Keratinocyte (primary cell): Measurements from ENCODE around the gene UFSP1. TPM values are rescaled to one million over a fixed set of nuclear protein-coding genes. Genes with fewer than 3 reads are reported as not detected.

Source experiments
- DNase-seq: peaks from one replicate; pipeline ENCODE4 v3.0.0-alpha.2; 2011; ENCODE audit warnings: low read depth, missing footprints, low spot score
- FAIRE-seq: peaks from 2 replicates; lab custom pipeline; 2011; peaks lifted over from hg19 to GRCh38; lab: Jason Lieb, UNC
- H2AFZ ChIP-seq: 2 replicates; pipeline ENCODE4 v1.6.0; 2012; ENCODE audit warnings: low read length, control low read depth, inconsistent platforms; ENCODE audit not compliant: control insufficient read depth
- H3K27ac ChIP-seq: 2 replicates; pipeline ENCODE4 v1.5.1; 2011; ENCODE audit warnings: low read length; ENCODE audit not compliant: control insufficient read depth, insufficient read depth
- H3K27me3 ChIP-seq: 3 replicates; pipeline ENCODE4 v1.6.0; 2011; ENCODE audit warnings: low read length; ENCODE audit not compliant: control insufficient read depth, insufficient read depth; ENCODE audit errors: extremely low read depth
- H3K36me3 ChIP-seq, 2 experiments: 2 replicates in 1 of 2; 3 replicates in 1 of 2; pipeline ENCODE4 v1.5.1; 2011; ENCODE audit warnings: low read length in 2 of 2, mild to moderate bottlenecking in 1 of 2; ENCODE audit not compliant: control insufficient read depth in 2 of 2, insufficient read depth in 2 of 2; ENCODE audit errors: extremely low read depth in 1 of 2
- H3K4me1 ChIP-seq: 3 replicates; pipeline ENCODE4 v1.5.1; 2011; ENCODE audit warnings: low read length; ENCODE audit not compliant: control insufficient read depth, insufficient read depth; ENCODE audit errors: extremely low read depth
- H3K4me2 ChIP-seq: 3 replicates; pipeline ENCODE4 v1.6.0; 2011; ENCODE audit warnings: low read depth, low read length; ENCODE audit not compliant: control insufficient read depth, insufficient read depth; ENCODE audit errors: extremely low read depth
- H3K4me3 ChIP-seq, 3 experiments: fragments of 200-600 bp in 1 of 3; sonication (generic) in 1 of 3; 2 replicates in 2 of 3; 3 replicates in 1 of 3; pipeline ENCODE4 v1.5.1; 2011 to 2016; ENCODE audit warnings: low read length in 3 of 3, mild to moderate bottlenecking in 3 of 3, control low read depth in 2 of 3, inconsistent platforms in 1 of 3, low read depth in 1 of 3, mixed read lengths in 1 of 3, mixed run types in 1 of 3, moderate library complexity in 1 of 3; ENCODE audit not compliant: control insufficient read depth in 2 of 3, insufficient read depth in 2 of 3; ENCODE audit errors: extremely low read depth in 1 of 3
- H3K79me2 ChIP-seq: 2 replicates; pipeline ENCODE4 v1.6.0; 2012; ENCODE audit warnings: low read length; ENCODE audit not compliant: control insufficient read depth, insufficient read depth
- H3K9ac ChIP-seq: 3 replicates; pipeline ENCODE4 v1.6.0; 2011; ENCODE audit warnings: low read length; ENCODE audit not compliant: control insufficient read depth, insufficient read depth; ENCODE audit errors: extremely low read depth
- H3K9me1 ChIP-seq: 3 replicates; pipeline ENCODE4 v1.6.0; 2011; ENCODE audit warnings: low read length; ENCODE audit not compliant: control insufficient read depth, insufficient read depth; ENCODE audit errors: extremely low read depth
- H3K9me3 ChIP-seq: 2 replicates; pipeline ENCODE4 v1.5.1; 2012; ENCODE audit warnings: low read depth, low read length; ENCODE audit not compliant: control insufficient read depth
- H4K20me1 ChIP-seq: 3 replicates; pipeline ENCODE4 v1.6.0; 2011; ENCODE audit warnings: low read length; ENCODE audit not compliant: control insufficient read depth, insufficient read depth; ENCODE audit errors: extremely low read depth
- EZH2 ChIP-seq: IDR thresholded peaks from one replicate; pipeline ENCODE4 v1.6.1; 2012; ENCODE audit warnings: inconsistent platforms, mild to moderate bottlenecking, low read length, moderate library complexity
- dilution Hi-C: fragments of 300-500 bp; cut with MboI; formaldehyde crosslinking; loops from one replicate; pipeline ENCODE4 v1.7.0; 2020; ENCODE audit warnings: low sequenced_read_pairs; ENCODE audit not compliant: extremely low pct_ligation_motif_present
- polyA plus RNA-seq, 5 experiments: library from polyadenylated mRNA; depleted of rRNA in 3 of 5; stranded (reverse) in 3 of 5; stranded (forward) in 1 of 5; unstranded in 1 of 5; fragments of >200 nt; gene quantifications; 1 replicate in 1 of 5; 2 replicates in 3 of 5; 3 replicates in 1 of 5; pipeline versions ENCODE4 v1.2.1 to v1.2.3, GENCODE V29; 2011 to 2012; ENCODE audit warnings: missing spikeins in 2 of 5, low read depth in 1 of 5, low replicate concordance in 1 of 5
- TF ChIP-seq, protein P1 (sequence below), 3 experiments: IDR thresholded peaks in 1 of 3; conservative IDR thresholded peaks in 1 of 3; optimal IDR thresholded peaks in 1 of 3; 2 replicates in 2 of 3; 3 replicates in 1 of 3; pipeline versions ENCODE3 to v1.5.1; 2011; ENCODE audit warnings: low read length in 3 of 3, mild to moderate bottlenecking in 3 of 3, moderate library complexity in 2 of 3, control low read depth in 1 of 3, inconsistent platforms in 1 of 3; ENCODE audit not compliant: insufficient read depth in 2 of 3; ENCODE audit errors: extremely low read depth in 1 of 3

UFSP1 gene
- polyA plus RNA-seq, 1 donor (not counting 4 experiments of a cell fraction or from before 2014, with no cell fraction given) = 1.0 TPM

DNA sequence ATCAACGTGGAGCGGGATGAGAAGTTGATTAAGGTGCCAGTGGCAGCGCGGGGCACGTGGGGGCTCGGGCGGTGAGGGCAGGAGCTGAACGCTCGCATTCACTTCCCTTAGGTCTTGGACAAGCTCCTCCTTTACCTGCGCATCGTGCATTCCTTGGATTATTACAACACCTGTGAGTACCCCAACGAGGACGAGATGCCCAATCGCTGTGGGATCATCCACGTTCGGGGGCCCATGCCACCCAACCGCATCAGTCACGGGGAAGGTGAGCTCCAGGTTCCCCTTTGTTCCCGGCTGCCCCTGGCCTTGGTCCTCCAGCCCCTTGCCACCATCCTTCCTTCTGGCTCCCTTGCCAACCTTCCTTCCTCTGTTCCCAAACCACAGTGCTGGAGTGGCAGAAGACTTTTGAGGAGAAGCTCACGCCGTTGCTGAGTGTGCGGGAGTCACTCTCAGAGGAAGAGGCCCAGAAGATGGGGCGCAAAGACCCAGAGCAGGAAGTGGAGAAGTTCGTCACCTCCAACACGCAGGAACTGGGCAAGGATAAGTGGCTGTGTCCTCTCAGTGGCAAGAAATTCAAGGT, 2.5 kb downstream of the UFSP1 start:
- no peaks in the 10 kb centered on the region for H3K9me3 ChIP-seq
- FAIRE-seq = no peak
- H3K9ac ChIP-seq = no peak overlapping the region
- H4K20me1 ChIP-seq = peaks cover 2% of the 10 kb centered on the region
- dilution Hi-C loops = loop anchor here (10.0 kb wide), 1 partner anchor 58 kb away; the partner anchor contains the start of gene MUC3A
- H2AFZ ChIP-seq = no peak overlapping the region
- no peak overlapping the region for H3K4me3 ChIP-seq
- H3K36me3 ChIP-seq = peaks cover 39 to 47% of the 10 kb centered on the region in 2 experiments
- no peak for DNase-seq
- no peak overlapping the region for H3K27ac ChIP-seq
- H3K79me2 ChIP-seq = peaks cover 28% of the 10 kb centered on the region
- no peak overlapping the region for H3K4me2 ChIP-seq
- H3K27me3 ChIP-seq = no peaks in the 10 kb centered on the region
- TF ChIP-seq EZH2 = no peak
- TF ChIP-seq, protein P1, sequence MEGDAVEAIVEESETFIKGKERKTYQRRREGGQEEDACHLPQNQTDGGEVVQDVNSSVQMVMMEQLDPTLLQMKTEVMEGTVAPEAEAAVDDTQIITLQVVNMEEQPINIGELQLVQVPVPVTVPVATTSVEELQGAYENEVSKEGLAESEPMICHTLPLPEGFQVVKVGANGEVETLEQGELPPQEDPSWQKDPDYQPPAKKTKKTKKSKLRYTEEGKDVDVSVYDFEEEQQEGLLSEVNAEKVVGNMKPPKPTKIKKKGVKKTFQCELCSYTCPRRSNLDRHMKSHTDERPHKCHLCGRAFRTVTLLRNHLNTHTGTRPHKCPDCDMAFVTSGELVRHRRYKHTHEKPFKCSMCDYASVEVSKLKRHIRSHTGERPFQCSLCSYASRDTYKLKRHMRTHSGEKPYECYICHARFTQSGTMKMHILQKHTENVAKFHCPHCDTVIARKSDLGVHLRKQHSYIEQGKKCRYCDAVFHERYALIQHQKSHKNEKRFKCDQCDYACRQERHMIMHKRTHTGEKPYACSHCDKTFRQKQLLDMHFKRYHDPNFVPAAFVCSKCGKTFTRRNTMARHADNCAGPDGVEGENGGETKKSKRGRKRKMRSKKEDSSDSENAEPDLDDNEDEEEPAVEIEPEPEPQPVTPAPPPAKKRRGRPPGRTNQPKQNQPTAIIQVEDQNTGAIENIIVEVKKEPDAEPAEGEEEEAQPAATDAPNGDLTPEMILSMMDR (optimal IDR thresholded peaks at IDR 0.05 in 1 of 3, IDR thresholded peaks at IDR 0.05 in 1 of 3, conservative IDR thresholded peaks at IDR 0.05 in 1 of 3; ENCODE audit: extremely low read depth in 1 of 3, insufficient read depth in 2 of 3, low read length in 3 of 3) = no peak
- peaks cover 33% of the 10 kb centered on the region for H3K4me1 ChIP-seq
- H3K9me1 ChIP-seq = no peaks in the 10 kb centered on the region

DNA sequence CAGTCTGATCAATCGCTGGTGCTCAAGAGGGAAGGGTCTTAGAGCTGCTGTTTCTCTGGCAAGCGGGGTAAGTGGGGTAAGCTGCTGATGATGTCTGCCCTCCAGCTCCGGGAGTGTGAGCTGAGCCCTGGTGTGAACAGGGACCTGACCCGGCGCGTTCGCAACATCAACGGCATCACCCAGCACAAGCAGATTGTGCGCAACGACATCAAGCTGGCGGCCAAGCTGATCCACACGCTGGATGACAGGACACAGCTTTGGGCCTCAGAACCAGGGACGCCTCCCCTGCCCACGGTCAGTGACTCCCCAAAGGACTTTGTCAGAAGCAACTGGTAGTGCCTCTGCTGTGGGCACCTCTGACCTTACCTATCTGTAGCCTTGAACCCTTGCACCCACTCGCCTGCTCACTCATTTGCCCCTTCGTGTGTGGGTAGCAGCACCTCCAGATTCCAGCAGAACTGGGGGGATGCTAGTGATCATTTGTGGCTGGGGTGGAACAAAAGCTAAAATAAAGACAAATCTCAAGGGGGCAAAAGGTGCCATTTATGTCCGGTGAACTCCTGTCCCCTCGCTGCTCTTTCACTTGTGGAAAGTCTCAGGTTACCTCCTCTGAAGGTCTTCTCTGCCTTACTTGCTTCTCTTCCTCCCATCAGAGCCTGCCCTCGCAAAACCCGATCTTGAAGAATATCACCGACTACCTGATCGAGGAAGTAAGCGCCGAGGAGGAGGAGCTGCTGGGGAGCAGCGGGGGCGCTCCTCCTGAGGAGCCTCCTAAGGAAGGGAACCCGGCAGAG, 3.2 kb downstream of the UFSP1 start:
- H3K4me2 ChIP-seq = no peak overlapping the region
- H3K27ac ChIP-seq = no peak overlapping the region
- H3K27me3 ChIP-seq = no peaks in the 10 kb centered on the region
- H2AFZ ChIP-seq = no peak overlapping the region
- no peak for FAIRE-seq
- no peak for DNase-seq
- dilution Hi-C loops = loop anchor here (10.0 kb wide), 1 partner anchor 58 kb away; the partner anchor contains the start of gene MUC3A
- no peaks in the 10 kb centered on the region for H3K9me1 ChIP-seq
- H3K9me3 ChIP-seq = no peaks in the 10 kb centered on the region
- peaks cover 2% of the 10 kb centered on the region for H4K20me1 ChIP-seq
- H3K4me3 ChIP-seq = no peak overlapping the region
- peaks cover 44 to 54% of the 10 kb centered on the region in 2 experiments for H3K36me3 ChIP-seq
- TF ChIP-seq, protein P1 (optimal IDR thresholded peaks at IDR 0.05 in 1 of 3, IDR thresholded peaks at IDR 0.05 in 1 of 3, conservative IDR thresholded peaks at IDR 0.05 in 1 of 3; ENCODE audit: extremely low read depth in 1 of 3, insufficient read depth in 2 of 3, low read length in 3 of 3) = no peak
- TF ChIP-seq EZH2 = no peak
- peaks cover 26% of the 10 kb centered on the region for H3K4me1 ChIP-seq
- peaks cover 34% of the 10 kb centered on the region for H3K79me2 ChIP-seq
- no peak overlapping the region for H3K9ac ChIP-seq
